K562 (cell line): ENCODE measurements around the gene AAMP. TPM values are rescaled to one million over a fixed set of nuclear protein-coding genes. Genes with fewer than 3 reads are reported as not detected.

Experiments used
- ATAC-seq: fragments of 200-7000 bp; cut with Tn5 transposase; 3 replicates; pipeline ENCODE4 v1.9.1; 2020; ENCODE audit warnings: moderate library complexity
- BruUV-seq: library from RNA; stranded (reverse); fragments of 400-500 nt; replicated peaks from 2 replicates; lab custom pipeline; 2021; lab: Mats Ljungman, UMichigan
- CTCF ChIA-PET: fragments of 300-600 bp; formaldehyde crosslinking; extraction: SDS; loops from one replicate; lab custom pipeline; 2021; ENCODE audit warnings: low intra/inter-chr PET ratio; lab: Yijun Ruan, JAX
- POLR2A ChIA-PET: fragments of 300-600, 350-650 bp; sonication (Branson Sonifier 250); formaldehyde crosslinking; extraction: SDS; loops from one replicate; lab custom pipeline; 2021; ENCODE audit warnings: antibody characterized with exemption, inconsistent platforms; lab: Yijun Ruan, JAX
- DNase-seq, 4 experiments: peaks; one replicate each; pipeline versions ENCODE4 v3.0.0 to v3.0.0-alpha.2; 2011 to 2018; ENCODE audit warnings: low spot score in 3 of 4, mixed read lengths in 3 of 4; ENCODE audit errors: extremely low read depth in 1 of 4
- FAIRE-seq: peaks from 2 replicates; lab custom pipeline; 2011; peaks lifted over from hg19 to GRCh38; lab: Jason Lieb, UNC
- H2AFZ ChIP-seq: 2 replicates; pipeline ENCODE4 v1.6.0; 2011; ENCODE audit warnings: low read depth, low read length, control low read depth, inconsistent platforms
- H3K27ac ChIP-seq: fragments of 200-600 bp; 3 replicates; pipeline ENCODE4 v1.8.0; 2011; ENCODE audit warnings: low read depth, mild to moderate bottlenecking, control low read depth, inconsistent platforms, low read length, moderate library complexity, mixed read lengths; ENCODE audit errors: extremely low read depth
- H3K27me3 ChIP-seq, 2 experiments: fragments of 300-600 bp in 1 of 2; 2 replicates in 1 of 2; 3 replicates in 1 of 2; pipeline versions ENCODE4 v1.6.0 to v1.8.0; 2011; ENCODE audit warnings: inconsistent platforms in 2 of 2, low read length in 2 of 2, mild to moderate bottlenecking in 1 of 2, mixed read lengths in 1 of 2, moderate library complexity in 1 of 2; ENCODE audit not compliant: control insufficient read depth in 2 of 2, insufficient read depth in 2 of 2
- H3K36me3 ChIP-seq: fragments of 300-600 bp; 3 replicates; pipeline ENCODE4 v1.8.0; 2011; ENCODE audit warnings: mild to moderate bottlenecking, low read length, inconsistent platforms; ENCODE audit not compliant: control insufficient read depth, insufficient read depth
- H3K4me1 ChIP-seq, 2 experiments: fragments of 200-600 bp in 1 of 2; replicated peaks in 1 of 2; 2 replicates in 1 of 2; 3 replicates in 1 of 2; pipeline versions ENCODE4 v1.5.1 to v1.8.0; 2011; ENCODE audit warnings: inconsistent platforms in 2 of 2, low read length in 2 of 2, mild to moderate bottlenecking in 1 of 2, mixed read lengths in 1 of 2, moderate library complexity in 1 of 2; ENCODE audit not compliant: control insufficient read depth in 2 of 2, insufficient read depth in 2 of 2
- H3K4me2 ChIP-seq: 2 replicates; pipeline ENCODE4 v1.6.1; 2011; ENCODE audit warnings: low read length, control low read depth, inconsistent platforms, mixed read lengths; ENCODE audit not compliant: insufficient read depth
- H3K4me3 ChIP-seq: fragments of 200-600 bp; sonication (generic), shearing (Covaris generic); 2 replicates; pipeline ENCODE4 v1.5.1; 2016; ENCODE audit warnings: control low read depth, inconsistent platforms
- H3K79me2 ChIP-seq: fragments of 200-600 bp; 3 replicates; pipeline ENCODE4 v1.8.0; 2011; ENCODE audit warnings: low read length, inconsistent platforms; ENCODE audit not compliant: control insufficient read depth, insufficient read depth
- H3K9ac ChIP-seq, 2 experiments: 2 replicates each; pipeline versions ENCODE4 v1.6.0 to v1.6.1; 2011; ENCODE audit warnings: low read depth in 2 of 2, low read length in 2 of 2, control low read depth in 1 of 2, inconsistent platforms in 1 of 2, mild to moderate bottlenecking in 1 of 2, mixed read lengths in 1 of 2; ENCODE audit not compliant: insufficient read depth in 1 of 2
- H3K9me1 ChIP-seq: one replicate; pipeline ENCODE4 v1.6.0; 2011; ENCODE audit warnings: inconsistent platforms, mild to moderate bottlenecking, low read length, moderate library complexity; ENCODE audit not compliant: control insufficient read depth, insufficient read depth
- H3K9me3 ChIP-seq: replicated peaks from 2 replicates; pipeline ENCODE4 v1.5.1; 2011; ENCODE audit warnings: low read depth, low read length, inconsistent platforms; ENCODE audit not compliant: control insufficient read depth, insufficient read depth
- H4K20me1 ChIP-seq: replicated peaks from 2 replicates; pipeline ENCODE4 v1.6.1; 2011; ENCODE audit warnings: low read length, inconsistent platforms, mixed read lengths; ENCODE audit not compliant: control insufficient read depth, insufficient read depth
- ATF1 ChIP-seq, 2 experiments: fragments of 450-650 bp in 1 of 2; IDR thresholded peaks; 2 replicates each; pipeline ENCODE4 v1.6.1; 2016; ENCODE audit warnings: missing compliant biosample characterization in 1 of 2, missing genetic modification characterization in 1 of 2
- EHMT2 ChIP-seq: fragments of 450-650 bp; IDR thresholded peaks from 2 replicates; pipeline ENCODE4 v1.6.1; 2018; ENCODE audit warnings: antibody characterized with exemption
- IRF2 ChIP-seq: sonication (generic); formaldehyde crosslinking; IDR thresholded peaks from 2 replicates; pipeline ENCODE4 v1.8.1; 2022; ENCODE audit warnings: mild to moderate bottlenecking, missing genetic modification reagents
- MITF ChIP-seq: IDR thresholded peaks from 2 replicates; pipeline ENCODE4 v1.6.1; 2014; ENCODE audit warnings: antibody characterized with exemption
- NR2C1 ChIP-seq, 2 experiments: fragments of 450-650 bp; IDR thresholded peaks; 2 replicates each; pipeline ENCODE4 v1.6.1; 2017; ENCODE audit warnings: mild to moderate bottlenecking in 2 of 2, antibody characterized with exemption in 1 of 2, inconsistent platforms in 1 of 2, missing compliant biosample characterization in 1 of 2, missing genetic modification characterization in 1 of 2
- RREB1 ChIP-seq: fragments of 250-450 bp; sonication (Bioruptor Pico); IDR thresholded peaks from 2 replicates; pipeline ENCODE4 v1.4.0; 2020
- ZNF175 ChIP-seq: fragments of 200-800 bp; sonication (Bioruptor generic); IDR thresholded peaks from 2 replicates; pipeline ENCODE4 v1.6.1; 2016; ENCODE audit warnings: low read depth, mild to moderate bottlenecking, missing genetic modification characterization, missing compliant biosample characterization
- ZNF561 ChIP-seq: fragments of 450-650 bp; formaldehyde crosslinking; conservative IDR thresholded peaks from 2 replicates; pipeline ENCODE4 v1.4.0; 2020; ENCODE audit warnings: mild to moderate bottlenecking, moderate library complexity
- WGBS: fragments of 100-300 bp; shearing (Covaris generic); methylation state at CpG from one replicate; pipeline ENCODE4 v1.1.6; 2016; ENCODE audit warnings: low coverage, mixed read lengths; ENCODE audit not compliant: insufficient coverage; ENCODE audit errors: missing lambda C conversion rate; 5-methylcytosine and 5-hydroxymethylcytosine counted together
- in situ Hi-C: fragments of 300-500 bp; cut with MboI; formaldehyde crosslinking; loops from 4 replicates; pipeline ENCODE4 v1.15.0; 2018; ENCODE audit warnings: inconsistent platforms, mixed read lengths
- intact Hi-C: fragments of 100-400 bp; cut with micrococcal nuclease; formaldehyde crosslinking; loops from 2 replicates; pipeline ENCODE4 v1.14.2; 2022
- polyA plus RNA-seq, 8 experiments: library from polyadenylated mRNA; depleted of rRNA in 4 of 8; stranded (reverse) in 5 of 8; unstranded in 3 of 8; fragments of >200 nt; fragmentation: Nextera tagmentation in 2 of 8; fragmentation: Illumina TruSeq in 1 of 8; extraction: Ambion mirVana in 2 of 8; extraction: Trizol in 1 of 8; gene quantifications; 2 replicates each; pipeline versions ENCODE4 v1.2.1 to v1.2.3, GENCODE V29; 2011 to 2014; ENCODE audit warnings: inconsistent platforms in 1 of 8, missing spikeins in 1 of 8
- total RNA-seq, 7 experiments: library from RNA; depleted of rRNA in 6 of 7; stranded (reverse); fragments of >200 nt in 6 of 7; fragmentation: Illumina TruSeq in 2 of 7; extraction: Trizol in 2 of 7; gene quantifications; 2 replicates each; pipeline versions ENCODE4 v1.2.1 to v1.2.3, GENCODE V29; 2011 to 2021; ENCODE audit warnings: low replicate concordance in 1 of 7

The AAMP gene
- total and polyA plus RNA-seq, 9 of the 15 experiments (the other 6 are each of a cell fraction or from before 2014, with no cell fraction given) = 5.7 to 197 (median 94.1) TPM

GRCh38 chr2:218221000-218221399 is 48.9 kb downstream of the AAMP start:
- Histone ChIP-seq H3K27ac (no peak overlapping the region), H3K9ac (no peak overlapping the region), H3K79me2 (peaks cover 62% of the 10 kb centered on the region), H3K4me1 (peaks cover 15 to 18% of the 10 kb centered on the region in 2 experiments), H4K20me1 (peaks cover 13% of the 10 kb centered on the region; the same call in 1 of the 2 replicates), H3K4me2 (no peak overlapping the region), H3K36me3 (peaks cover 42% of the 10 kb centered on the region; the same call in 2 of the 3 replicates), H3K9me3 (no peaks in the 10 kb centered on the region), H2AFZ (no peak overlapping the region), H3K4me3 (no peak overlapping the region)
- WGBS = 82% methylated on average over 5 of the region's 5 CpGs
- POLR2A ChIA-PET = interaction anchor here (0.5 kb wide), 1 partner anchor 11 kb away, joined by 3 read pairs; no protein-coding TSS in a partner anchor
- FAIRE-seq = no peak
- ATAC-seq = no peak
- TF ChIP-seq NR2C1 (IDR thresholded peaks at IDR 0.05) = no peak
- no peak for TF ChIP-seq NR2C1 (tag; IDR thresholded peaks at IDR 0.05)
- no peak for TF ChIP-seq ZNF561 (CRISPR knock-in tag)
- TF ChIP-seq RREB1 (CRISPR knock-in tag) = no peak
- TF ChIP-seq ZNF175 = no peak
- TF ChIP-seq MITF = no peak
- TF ChIP-seq ATF1 (CRISPR knock-in tag; IDR thresholded peaks at IDR 0.05) = no peak
- TF ChIP-seq ATF1 (tag; IDR thresholded peaks at IDR 0.05) = no peak
- no peak for TF ChIP-seq IRF2 (CRISPR knock-in tag)
- TF ChIP-seq EHMT2 = no peak
- TF ChIP-seq, all 486 proteins: peak for 0
- in situ Hi-C loops = no loop called here
- H3K9me1 ChIP-seq = no peaks in the 10 kb centered on the region
- CTCF ChIA-PET = no interaction called here
- intact Hi-C loops = no loop called here
- no TSS peak for BruUV-seq
- no peak for DNase-seq
- no peaks in the 10 kb centered on the region for H3K27me3 ChIP-seq
